ENCODE measurements around the gene PDCD10.

- TF ChIP-seq, protein P1, sequence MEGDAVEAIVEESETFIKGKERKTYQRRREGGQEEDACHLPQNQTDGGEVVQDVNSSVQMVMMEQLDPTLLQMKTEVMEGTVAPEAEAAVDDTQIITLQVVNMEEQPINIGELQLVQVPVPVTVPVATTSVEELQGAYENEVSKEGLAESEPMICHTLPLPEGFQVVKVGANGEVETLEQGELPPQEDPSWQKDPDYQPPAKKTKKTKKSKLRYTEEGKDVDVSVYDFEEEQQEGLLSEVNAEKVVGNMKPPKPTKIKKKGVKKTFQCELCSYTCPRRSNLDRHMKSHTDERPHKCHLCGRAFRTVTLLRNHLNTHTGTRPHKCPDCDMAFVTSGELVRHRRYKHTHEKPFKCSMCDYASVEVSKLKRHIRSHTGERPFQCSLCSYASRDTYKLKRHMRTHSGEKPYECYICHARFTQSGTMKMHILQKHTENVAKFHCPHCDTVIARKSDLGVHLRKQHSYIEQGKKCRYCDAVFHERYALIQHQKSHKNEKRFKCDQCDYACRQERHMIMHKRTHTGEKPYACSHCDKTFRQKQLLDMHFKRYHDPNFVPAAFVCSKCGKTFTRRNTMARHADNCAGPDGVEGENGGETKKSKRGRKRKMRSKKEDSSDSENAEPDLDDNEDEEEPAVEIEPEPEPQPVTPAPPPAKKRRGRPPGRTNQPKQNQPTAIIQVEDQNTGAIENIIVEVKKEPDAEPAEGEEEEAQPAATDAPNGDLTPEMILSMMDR (IDR thresholded peaks at IDR 0.05; ENCODE audit: poor library complexity): no peak
- TF ChIP-seq EZH2 (IDR thresholded peaks at IDR 0.05; ENCODE audit: borderline replicate concordance): no peak
- no peak for TF ChIP-seq EZH2phosphoT487 (IDR thresholded peaks at IDR 0.05; ENCODE audit: low read depth, severe bottlenecking, unreplicated experiment)
Measured at GRCh38 chr3:167711439-167711838, 23.3 kb downstream of the PDCD10 start.
